HTR-8/SVneo (cell line): Measurements from ENCODE around the gene SLC51A.
A peak's percentile ranks its signal among the peaks of the same experiment; 100 is the strongest.

Experiments
- DNase-seq: peaks from one replicate; pipeline ENCODE4 v3.0.0; 2011; ENCODE audit warnings: low spot score, mixed read lengths; ENCODE audit not compliant: insufficient read length
- FAIRE-seq: peaks from 2 replicates; lab custom pipeline; 2011; peaks lifted over from hg19 to GRCh38; lab: Jason Lieb, UNC

The SLC51A gene

DNA sequence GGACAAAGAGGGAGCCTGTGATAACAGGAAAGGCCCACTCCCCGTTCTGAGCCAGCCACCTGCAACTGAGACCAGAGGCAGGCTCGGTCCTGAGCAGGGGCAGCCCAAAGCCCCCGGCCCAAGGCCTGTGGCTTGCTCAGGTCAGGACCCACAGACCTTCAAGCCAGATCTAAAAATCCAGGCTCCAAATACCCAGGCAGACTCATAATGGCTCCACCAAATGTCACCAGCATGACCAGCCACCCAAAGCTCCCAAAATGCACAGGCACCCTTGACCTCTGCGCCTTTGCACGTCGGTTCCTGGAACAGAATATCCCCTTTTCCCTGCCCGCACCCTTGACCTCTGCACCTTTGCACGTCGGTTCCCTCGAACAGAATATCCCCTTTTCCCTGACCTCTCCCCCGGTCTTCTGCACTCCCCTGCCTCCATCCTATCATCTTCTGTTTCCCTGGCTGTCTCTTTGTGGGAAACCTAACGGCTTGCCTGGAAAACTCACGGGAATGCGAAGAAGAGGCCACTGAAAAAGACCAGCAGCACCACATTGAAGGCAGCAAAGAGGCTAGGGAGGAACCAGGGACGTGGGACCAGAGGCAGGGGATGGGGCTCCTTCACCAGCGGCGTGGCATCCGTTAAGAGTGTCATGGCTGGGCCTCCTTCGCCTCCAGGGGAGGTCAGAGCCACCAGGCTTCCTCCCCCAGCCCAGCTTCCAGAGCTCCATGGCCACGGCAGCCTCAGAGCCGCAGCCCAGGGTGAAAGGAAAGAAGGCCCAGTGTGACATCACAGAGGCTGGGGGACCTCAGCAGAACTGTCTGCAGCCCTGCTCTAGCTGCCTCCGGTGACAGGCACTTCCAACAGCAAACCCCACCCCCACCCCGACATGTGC is 5.4 kb upstream of the SLC51A start, which contains the start of gene ZDHHC19:
Gene ZDHHC19, minus strand, starts transcription at position 728 of the 884 bp plus-strand sequence. Its CDS starts 85 bp downstream, at position 643.
- FAIRE-seq (no peak), DNase-seq (no peak)

DNA sequence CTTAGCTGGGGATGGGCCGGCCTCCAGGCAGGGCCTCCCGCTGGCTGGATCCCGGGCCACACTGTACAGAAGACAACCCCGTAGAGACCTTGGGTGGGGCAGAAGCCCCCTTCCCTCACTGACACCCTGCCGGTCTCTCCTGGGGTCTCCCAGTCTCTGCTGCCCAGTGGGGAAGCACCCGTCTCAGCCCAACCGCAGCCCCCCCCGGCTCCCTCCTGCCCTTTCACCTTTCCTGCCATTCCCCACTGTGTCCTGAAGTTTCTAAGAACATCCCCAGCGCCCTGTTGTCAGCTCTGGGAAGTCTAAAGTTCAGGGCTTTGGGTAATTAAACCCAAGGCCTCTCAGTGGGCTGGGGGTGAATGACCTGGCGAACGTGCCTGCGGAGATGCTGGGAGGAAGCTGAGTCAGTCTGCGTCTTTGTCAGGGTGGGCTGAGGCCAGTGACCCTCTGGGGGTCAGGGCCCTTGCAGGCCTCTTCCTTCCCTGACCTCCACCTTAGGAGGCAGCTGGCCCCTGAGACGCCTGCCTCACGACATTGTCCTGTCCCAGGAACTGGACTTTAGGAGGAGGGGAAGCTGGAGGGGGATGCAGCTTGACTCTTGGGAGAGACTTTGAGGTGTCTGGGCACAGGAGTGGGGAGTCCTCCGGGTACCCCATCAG is 1.4 kb upstream of the SLC51A start:
- DNase-seq (no peak), FAIRE-seq (no peak)

DNA sequence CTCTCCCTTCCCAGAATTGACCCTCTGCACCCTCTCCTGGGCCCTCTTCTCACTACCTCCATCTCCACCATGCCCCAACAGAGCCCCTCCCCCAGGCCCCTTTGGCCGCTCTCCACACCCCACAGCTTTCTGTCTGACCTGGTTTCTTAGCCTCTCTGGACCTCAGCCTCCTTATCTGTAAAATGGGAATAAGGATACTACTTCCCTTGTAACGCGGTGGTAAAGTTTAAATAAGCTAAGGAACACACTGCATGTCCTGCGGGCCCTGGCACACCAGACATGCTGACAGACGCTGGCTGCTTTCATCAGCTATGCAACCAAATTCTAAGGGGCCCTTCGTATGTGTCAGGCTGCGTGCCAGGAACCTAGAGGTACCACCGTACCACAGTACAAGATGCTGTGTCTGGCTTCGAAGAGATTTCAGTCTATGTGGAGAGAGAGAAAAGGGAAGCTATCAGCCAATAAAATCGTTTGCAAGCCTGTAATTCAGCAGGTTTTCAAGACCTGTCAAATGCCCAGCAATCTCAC is 777 bp upstream of the SLC51A start:
- no peak for FAIRE-seq
- no peak for DNase-seq

- FAIRE-seq, result no peak
- DNase-seq, result no peak
These were observed 412 bp downstream of the SLC51A start for GRCh38 chr3:196216681-196217211.

DNA sequence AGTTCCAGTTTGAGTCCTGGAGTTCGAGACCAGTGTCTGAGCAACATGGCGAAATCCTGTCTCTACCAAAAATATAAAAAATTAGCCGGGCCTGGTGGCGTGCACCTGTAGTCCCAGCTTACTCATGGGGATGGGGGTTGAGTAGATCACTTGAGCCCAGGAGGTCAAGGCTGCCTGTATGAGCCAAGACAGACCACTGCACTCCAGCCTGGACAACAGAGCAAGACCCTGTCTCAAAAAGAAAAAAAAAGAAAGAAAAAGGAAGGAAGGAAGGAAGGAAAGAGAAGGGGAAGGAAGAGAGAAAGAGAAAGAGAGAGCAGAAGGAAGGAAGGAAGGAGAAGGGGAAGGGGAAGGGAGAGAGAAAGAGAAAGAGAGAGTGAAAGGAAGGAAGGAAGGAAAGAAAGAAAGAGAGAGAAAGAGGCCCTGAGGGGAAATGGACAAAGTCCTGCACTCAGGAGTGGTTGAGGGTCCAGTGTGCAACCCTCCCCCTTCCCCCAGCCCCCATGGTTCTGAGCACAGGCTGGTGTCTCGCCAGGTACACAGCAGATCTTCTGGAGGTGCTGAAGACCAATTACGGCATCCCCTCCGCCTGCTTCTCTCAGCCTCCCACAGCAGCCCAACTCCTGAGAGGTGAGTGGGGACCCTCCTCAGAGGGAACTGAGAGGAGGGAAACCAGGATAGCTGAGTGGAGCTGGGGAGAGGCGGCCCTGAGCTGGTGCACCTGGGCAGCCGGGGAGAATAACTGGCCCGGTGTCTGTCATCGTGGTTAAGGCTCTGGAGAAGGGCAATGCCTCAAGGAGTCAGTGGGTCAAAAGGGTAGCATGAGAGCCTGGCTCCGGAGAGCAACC is 1.2 kb downstream of the SLC51A start:
- no peak for DNase-seq
- FAIRE-seq, result no peak

DNA sequence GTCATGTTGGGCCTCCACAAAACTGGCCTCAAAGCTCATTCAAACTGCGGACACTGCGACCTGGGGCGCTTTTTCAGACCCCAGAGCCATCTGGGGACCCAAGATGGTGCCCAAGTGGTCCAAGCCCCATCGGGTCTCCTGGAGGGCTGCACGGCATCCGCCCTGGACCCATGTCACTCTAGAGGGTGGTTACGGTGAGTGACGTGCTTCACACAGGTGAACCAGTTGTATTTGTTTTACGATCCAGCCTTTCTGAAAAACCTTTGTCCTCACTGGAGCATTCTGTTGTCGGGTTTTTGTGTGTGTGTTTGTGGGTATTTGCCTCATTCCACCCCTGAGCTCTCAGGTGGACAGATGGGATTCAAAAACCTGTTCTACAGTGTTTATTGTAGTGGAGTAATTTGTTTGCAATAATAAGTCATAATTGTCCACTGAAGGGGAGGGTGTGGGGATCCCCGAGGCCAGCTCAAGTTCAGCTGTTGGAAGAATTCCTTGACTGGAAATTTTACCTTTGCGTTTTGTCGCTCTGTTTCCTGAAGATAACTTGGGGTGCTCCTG is 1.9 kb downstream of the SLC51A start:
- DNase-seq (no peak), FAIRE-seq (no peak)

GRCh38 chr3:196219194-196219969 is 3.0 kb downstream of the SLC51A start:
- peak; percentile 49 for DNase-seq
- FAIRE-seq, result peak; percentile 63

DNA sequence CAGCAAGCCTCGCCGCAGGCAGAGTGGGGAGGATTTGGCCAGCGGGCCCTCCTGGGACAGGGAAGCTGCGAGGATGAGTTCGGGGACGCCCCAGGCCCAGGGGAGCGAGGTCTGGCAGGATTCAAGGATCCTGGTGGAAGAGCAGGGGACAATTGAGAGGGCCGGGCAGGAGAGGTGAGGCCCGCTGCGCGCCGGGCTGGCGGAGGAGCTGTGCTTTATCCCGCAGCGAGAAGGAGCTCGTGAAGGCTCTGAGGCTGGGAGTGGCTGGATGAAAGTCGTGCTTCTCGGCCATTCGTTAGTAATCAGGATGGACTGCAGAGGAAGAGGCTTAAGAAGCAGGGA is 3.6 kb downstream of the SLC51A start:
- FAIRE-seq, result no peak
- no peak for DNase-seq

DNA sequence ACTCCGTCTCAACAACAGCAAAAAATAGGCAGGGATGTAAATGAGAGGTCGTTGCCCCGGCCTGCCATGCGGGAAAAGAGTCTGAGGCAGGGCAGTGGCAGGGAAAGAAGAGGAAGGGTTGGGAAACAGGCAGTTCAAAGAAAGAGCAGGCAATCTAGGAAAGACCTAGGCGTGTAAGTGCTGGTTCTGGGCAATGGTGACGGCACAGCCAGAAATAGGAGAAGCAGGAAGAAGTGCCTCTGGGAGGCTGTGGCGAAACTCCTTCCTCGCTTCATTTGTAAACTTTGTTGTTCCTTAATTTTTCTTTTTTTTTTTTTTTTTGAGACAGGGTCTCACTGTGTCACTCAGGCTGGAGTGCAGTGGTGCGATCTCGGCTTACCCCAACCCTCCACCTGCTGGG is 4.3 kb downstream of the SLC51A start:
- FAIRE-seq (no peak), DNase-seq (no peak)

- DNase-seq (no peak), FAIRE-seq (no peak)
These were observed 4.7 kb downstream of the SLC51A start for GRCh38 chr3:196220991-196221390.

- no peak for DNase-seq
- FAIRE-seq, result no peak
These were observed 6.7 kb downstream of the SLC51A start for GRCh38 chr3:196222876-196223595.

- DNase-seq (no peak), FAIRE-seq (no peak)
These were observed 8.8 kb downstream of the SLC51A start for GRCh38 chr3:196225086-196225485.

- DNase-seq, result no peak
- no peak for FAIRE-seq
These were observed 9.5 kb downstream of the SLC51A start for GRCh38 chr3:196225763-196226364.

DNA sequence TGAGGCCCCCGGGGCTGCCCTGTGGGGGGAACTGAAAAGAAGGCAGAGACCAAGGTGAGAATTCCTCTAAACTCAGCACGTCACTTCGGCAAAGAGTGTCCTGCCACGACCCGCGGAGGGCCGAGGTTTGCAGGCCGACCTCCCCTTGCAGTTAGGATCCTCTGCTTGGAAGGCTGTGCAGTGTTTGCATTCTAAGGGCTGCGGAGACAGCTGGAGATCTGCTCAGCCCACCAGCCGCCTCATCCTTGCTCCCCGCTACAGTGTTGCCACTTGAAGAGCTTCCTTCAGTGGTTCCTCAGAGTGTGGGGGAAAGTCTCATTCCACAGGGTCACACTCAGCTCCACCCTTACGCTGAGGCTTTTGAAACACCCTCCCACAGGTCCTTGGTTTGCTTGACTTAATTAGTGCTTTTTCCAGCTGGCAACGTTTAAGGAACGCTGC is 10.8 kb downstream of the SLC51A start:
- FAIRE-seq (no peak), DNase-seq (no peak)

GRCh38 chr3:196227629-196228493 is 11.5 kb downstream of the SLC51A start:
- no peak for DNase-seq
- FAIRE-seq, result no peak

DNA sequence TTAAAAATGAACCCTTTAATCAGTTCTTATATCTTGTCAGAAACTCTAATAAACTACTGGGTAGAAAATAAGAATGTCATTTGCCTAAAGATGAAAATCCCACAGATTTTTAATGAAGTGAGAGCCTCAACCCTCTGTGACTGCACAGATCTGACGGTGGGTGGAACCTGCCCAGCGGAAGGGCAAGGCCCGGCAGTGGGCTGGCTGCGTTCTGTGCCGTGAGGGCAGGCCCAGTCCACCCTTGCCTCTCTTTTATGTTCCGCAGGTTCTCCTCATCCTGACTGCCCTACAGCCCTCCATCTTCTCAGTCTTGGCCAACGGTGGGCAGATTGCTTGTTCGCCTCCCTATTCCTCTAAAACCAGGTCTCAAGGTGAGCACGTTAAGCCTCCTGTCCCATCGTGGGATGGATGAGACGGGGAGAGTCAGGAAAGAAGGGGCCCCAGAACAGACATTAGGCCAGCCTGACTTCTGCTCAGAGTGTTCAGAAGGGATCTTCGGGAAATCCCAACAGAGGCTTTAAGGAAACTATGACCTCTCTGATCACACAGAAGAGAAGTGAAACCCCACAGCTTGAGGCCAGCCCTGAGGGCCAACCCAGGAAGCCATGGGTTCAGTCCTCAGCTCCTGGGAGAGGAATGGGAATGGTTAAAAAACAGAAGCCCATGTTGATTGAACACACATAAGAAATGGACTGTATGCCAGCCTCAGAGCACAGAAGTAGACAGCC is 16.0 kb downstream of the SLC51A start:
- DNase-seq, result no peak
- no peak for FAIRE-seq

GRCh38 chr3:196232882-196233251 is 16.5 kb downstream of the SLC51A start:
- DNase-seq (no peak), FAIRE-seq (no peak)
